HEK293 (cell line): ENCODE results near the gene PARP6.

Experiments used
- CTCF ChIA-PET: fragments of 350-600 bp; formaldehyde crosslinking; extraction: SDS; loops from one replicate; lab custom pipeline; 2021; ENCODE audit warnings: antibody characterized with exemption; lab: Yijun Ruan, JAX
- POLR2A ChIA-PET: fragments of 300-600 bp; formaldehyde crosslinking; extraction: SDS; loops from one replicate; lab custom pipeline; 2020; ENCODE audit warnings: antibody characterized with exemption, inconsistent platforms; lab: Yijun Ruan, JAX
- H3K27ac ChIP-seq: fragments of 200-500 bp; sonication (Bioruptor generic); 2 replicates; pipeline ENCODE4 v1.5.1; 2014; ENCODE audit warnings: low read depth, low read length, control low read depth, inconsistent platforms; ENCODE audit errors: extremely low read depth
- H3K36me3 ChIP-seq, 2 experiments: fragments of 200-500 bp in 1 of 2; sonication (Bioruptor generic) in 1 of 2; 1 replicate in 1 of 2; 2 replicates in 1 of 2; pipeline ENCODE4 v1.5.1; 2014 to 2017; ENCODE audit warnings: inconsistent platforms in 2 of 2, low read length in 2 of 2; ENCODE audit not compliant: control insufficient read depth in 2 of 2, insufficient read depth in 1 of 2
- H3K4me1 ChIP-seq: fragments of 200-500 bp; sonication (Bioruptor generic); 2 replicates; pipeline ENCODE4 v1.5.1; 2014; ENCODE audit warnings: mild to moderate bottlenecking, low read length, inconsistent platforms; ENCODE audit not compliant: control insufficient read depth, insufficient read depth
- H3K4me3 ChIP-seq: 2 replicates; pipeline ENCODE4 v1.5.1; 2011; ENCODE audit warnings: low read depth, mild to moderate bottlenecking, control low read depth, low read length, moderate library complexity
- H3K9me3 ChIP-seq: fragments of 200-500 bp; sonication (Bioruptor generic); 2 replicates; pipeline ENCODE4 v1.5.1; 2014; ENCODE audit warnings: low read depth, low read length, inconsistent platforms; ENCODE audit not compliant: control insufficient read depth, insufficient read depth
- BCL11B ChIP-seq: fragments of 450-650 bp; formaldehyde crosslinking; IDR thresholded peaks from 2 replicates; pipeline ENCODE4 v1.5.1; 2016; ENCODE audit warnings: low read depth, missing biosample characterization, missing genetic modification characterization
- KLF16 ChIP-seq: fragments of 450-650 bp; formaldehyde crosslinking; IDR thresholded peaks from 2 replicates; pipeline ENCODE4 v1.5.1; 2017; ENCODE audit warnings: missing biosample characterization, missing genetic modification characterization
- MYNN ChIP-seq: fragments of 450-650 bp; formaldehyde crosslinking; IDR thresholded peaks from 2 replicates; pipeline ENCODE4 v1.5.1; 2016; ENCODE audit warnings: missing biosample characterization, missing genetic modification characterization, borderline replicate concordance
- ZFP3 ChIP-seq: fragments of 450-650 bp; formaldehyde crosslinking; IDR thresholded peaks from 2 replicates; pipeline ENCODE4 v1.5.1; 2016; ENCODE audit warnings: low read depth, missing biosample characterization, missing genetic modification characterization
- ZNF10 ChIP-seq: fragments of 450-650 bp; formaldehyde crosslinking; IDR thresholded peaks from 2 replicates; pipeline ENCODE4 v1.5.1; 2017; ENCODE audit warnings: missing biosample characterization, missing genetic modification characterization
- ZNF174 ChIP-seq: fragments of 450-650 bp; formaldehyde crosslinking; IDR thresholded peaks from 2 replicates; pipeline ENCODE4 v1.5.0; 2017; ENCODE audit warnings: missing biosample characterization, mild to moderate bottlenecking, missing genetic modification characterization
- ZNF416 ChIP-seq: fragments of 450-650 bp; formaldehyde crosslinking; IDR thresholded peaks from 2 replicates; pipeline ENCODE4 v1.5.1; 2016; ENCODE audit warnings: missing biosample characterization, missing genetic modification characterization
- ZNF571 ChIP-seq: fragments of 450-650 bp; formaldehyde crosslinking; IDR thresholded peaks from 2 replicates; pipeline ENCODE4 v1.5.0; 2017; ENCODE audit warnings: missing biosample characterization, missing genetic modification characterization
- ZNF664 ChIP-seq: fragments of 450-650 bp; formaldehyde crosslinking; IDR thresholded peaks from 2 replicates; pipeline ENCODE4 v1.5.1; 2016; ENCODE audit warnings: missing biosample characterization, missing genetic modification characterization
- ZNF747 ChIP-seq: fragments of 450-650 bp; formaldehyde crosslinking; IDR thresholded peaks from 2 replicates; pipeline ENCODE4 v1.5.1; 2016; ENCODE audit warnings: missing biosample characterization, missing genetic modification characterization
- ZNF785 ChIP-seq: fragments of 450-650 bp; formaldehyde crosslinking; IDR thresholded peaks from 2 replicates; pipeline ENCODE4 v1.5.1; 2016; ENCODE audit warnings: missing biosample characterization, missing genetic modification characterization
- ZNF791 ChIP-seq: fragments of 450-650 bp; formaldehyde crosslinking; IDR thresholded peaks from 2 replicates; pipeline ENCODE4 v1.5.1; 2016; ENCODE audit warnings: missing biosample characterization, missing genetic modification characterization
- ZXDB ChIP-seq: fragments of 450-650 bp; formaldehyde crosslinking; IDR thresholded peaks from 2 replicates; pipeline ENCODE4 v1.5.1; 2016; ENCODE audit warnings: missing biosample characterization, missing genetic modification characterization
- TF ChIP-seq, protein P1 (sequence below): fragments of 450-650 bp; formaldehyde crosslinking; conservative IDR thresholded peaks from 2 replicates; pipeline ENCODE4 v1.5.1; 2016; ENCODE audit warnings: low read depth, missing biosample characterization, missing genetic modification characterization
- TF ChIP-seq, protein P2 (sequence below): fragments of 450-650 bp; formaldehyde crosslinking; conservative IDR thresholded peaks from 2 replicates; pipeline ENCODE4 v1.5.1; 2016; ENCODE audit warnings: low read depth, missing biosample characterization, missing genetic modification characterization
- TF ChIP-seq, protein P3 (sequence below): fragments of 450-650 bp; formaldehyde crosslinking; IDR thresholded peaks from 2 replicates; pipeline ENCODE4 v1.5.1; 2017; ENCODE audit warnings: missing biosample characterization, missing genetic modification characterization
- TF ChIP-seq, protein P4 (sequence below): fragments of 450-650 bp; formaldehyde crosslinking; IDR thresholded peaks from 2 replicates; pipeline ENCODE4 v1.5.1; 2016; ENCODE audit warnings: missing biosample characterization, missing genetic modification characterization
- TF ChIP-seq, protein P5 (sequence below): fragments of 450-650 bp; formaldehyde crosslinking; IDR thresholded peaks from 2 replicates; pipeline ENCODE4 v1.5.1; 2017; ENCODE audit warnings: missing biosample characterization, missing genetic modification characterization
- TF ChIP-seq, protein P6 (sequence below): fragments of 450-650 bp; formaldehyde crosslinking; IDR thresholded peaks from 2 replicates; pipeline ENCODE4 v1.5.1; 2016; ENCODE audit warnings: missing biosample characterization, missing genetic modification characterization

Gene PARP6

DNA sequence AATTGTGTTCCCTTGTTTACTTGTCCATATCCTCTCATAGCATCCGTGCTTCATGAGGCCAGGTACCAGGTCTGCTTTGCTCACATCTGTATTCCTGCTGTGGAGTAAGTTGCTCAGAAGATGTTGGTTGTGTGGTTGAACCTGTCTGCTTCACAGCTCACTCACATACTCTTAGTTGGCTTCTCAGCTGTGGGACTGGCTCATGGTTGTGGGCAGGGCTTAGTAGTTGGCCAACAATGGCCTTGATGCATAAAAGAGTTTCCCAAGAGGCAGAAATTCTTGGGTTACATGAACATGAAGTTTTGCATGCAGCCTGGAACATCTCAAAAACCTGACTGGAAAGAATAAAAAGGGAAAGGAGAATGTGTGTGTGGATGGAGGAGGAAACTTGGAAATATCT is 30.6 kb upstream of the PARP6 start (continued):
- TF ChIP-seq, protein P1, sequence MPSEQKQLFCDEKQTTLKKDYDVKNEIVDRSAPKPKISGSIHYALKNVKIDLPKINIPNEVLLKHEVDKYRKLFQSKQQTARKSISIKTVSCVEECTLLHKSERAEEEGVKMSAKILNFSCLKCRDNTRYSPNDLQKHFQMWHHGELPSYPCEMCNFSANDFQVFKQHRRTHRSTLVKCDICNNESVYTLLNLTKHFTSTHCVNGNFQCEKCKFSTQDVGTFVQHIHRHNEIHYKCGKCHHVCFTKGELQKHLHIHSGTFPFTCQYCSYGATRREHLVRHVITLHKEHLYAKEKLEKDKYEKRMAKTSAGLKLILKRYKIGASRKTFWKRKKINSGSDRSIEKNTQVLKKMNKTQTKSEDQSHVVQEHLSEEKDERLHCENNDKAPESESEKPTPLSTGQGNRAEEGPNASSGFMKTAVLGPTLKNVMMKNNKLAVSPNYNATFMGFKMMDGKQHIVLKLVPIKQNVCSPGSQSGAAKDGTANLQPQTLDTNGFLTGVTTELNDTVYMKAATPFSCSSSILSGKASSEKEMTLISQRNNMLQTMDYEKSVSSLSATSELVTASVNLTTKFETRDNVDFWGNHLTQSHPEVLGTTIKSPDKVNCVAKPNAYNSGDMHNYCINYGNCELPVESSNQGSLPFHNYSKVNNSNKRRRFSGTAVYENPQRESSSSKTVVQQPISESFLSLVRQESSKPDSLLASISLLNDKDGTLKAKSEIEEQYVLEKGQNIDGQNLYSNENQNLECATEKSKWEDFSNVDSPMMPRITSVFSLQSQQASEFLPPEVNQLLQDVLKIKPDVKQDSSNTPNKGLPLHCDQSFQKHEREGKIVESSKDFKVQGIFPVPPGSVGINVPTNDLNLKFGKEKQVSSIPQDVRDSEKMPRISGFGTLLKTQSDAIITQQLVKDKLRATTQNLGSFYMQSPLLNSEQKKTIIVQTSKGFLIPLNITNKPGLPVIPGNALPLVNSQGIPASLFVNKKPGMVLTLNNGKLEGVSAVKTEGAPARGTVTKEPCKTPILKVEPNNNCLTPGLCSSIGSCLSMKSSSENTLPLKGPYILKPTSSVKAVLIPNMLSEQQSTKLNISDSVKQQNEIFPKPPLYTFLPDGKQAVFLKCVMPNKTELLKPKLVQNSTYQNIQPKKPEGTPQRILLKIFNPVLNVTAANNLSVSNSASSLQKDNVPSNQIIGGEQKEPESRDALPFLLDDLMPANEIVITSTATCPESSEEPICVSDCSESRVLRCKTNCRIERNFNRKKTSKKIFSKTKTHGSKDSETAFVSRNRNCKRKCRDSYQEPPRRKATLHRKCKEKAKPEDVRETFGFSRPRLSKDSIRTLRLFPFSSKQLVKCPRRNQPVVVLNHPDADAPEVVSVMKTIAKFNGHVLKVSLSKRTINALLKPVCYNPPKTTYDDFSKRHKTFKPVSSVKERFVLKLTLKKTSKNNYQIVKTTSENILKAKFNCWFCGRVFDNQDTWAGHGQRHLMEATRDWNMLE = no peak
- TF ChIP-seq ZNF747 (tag by site-specific recombination) = no peak
- TF ChIP-seq ZXDB (tag by site-specific recombination) = no peak
- TF ChIP-seq, protein P2, sequence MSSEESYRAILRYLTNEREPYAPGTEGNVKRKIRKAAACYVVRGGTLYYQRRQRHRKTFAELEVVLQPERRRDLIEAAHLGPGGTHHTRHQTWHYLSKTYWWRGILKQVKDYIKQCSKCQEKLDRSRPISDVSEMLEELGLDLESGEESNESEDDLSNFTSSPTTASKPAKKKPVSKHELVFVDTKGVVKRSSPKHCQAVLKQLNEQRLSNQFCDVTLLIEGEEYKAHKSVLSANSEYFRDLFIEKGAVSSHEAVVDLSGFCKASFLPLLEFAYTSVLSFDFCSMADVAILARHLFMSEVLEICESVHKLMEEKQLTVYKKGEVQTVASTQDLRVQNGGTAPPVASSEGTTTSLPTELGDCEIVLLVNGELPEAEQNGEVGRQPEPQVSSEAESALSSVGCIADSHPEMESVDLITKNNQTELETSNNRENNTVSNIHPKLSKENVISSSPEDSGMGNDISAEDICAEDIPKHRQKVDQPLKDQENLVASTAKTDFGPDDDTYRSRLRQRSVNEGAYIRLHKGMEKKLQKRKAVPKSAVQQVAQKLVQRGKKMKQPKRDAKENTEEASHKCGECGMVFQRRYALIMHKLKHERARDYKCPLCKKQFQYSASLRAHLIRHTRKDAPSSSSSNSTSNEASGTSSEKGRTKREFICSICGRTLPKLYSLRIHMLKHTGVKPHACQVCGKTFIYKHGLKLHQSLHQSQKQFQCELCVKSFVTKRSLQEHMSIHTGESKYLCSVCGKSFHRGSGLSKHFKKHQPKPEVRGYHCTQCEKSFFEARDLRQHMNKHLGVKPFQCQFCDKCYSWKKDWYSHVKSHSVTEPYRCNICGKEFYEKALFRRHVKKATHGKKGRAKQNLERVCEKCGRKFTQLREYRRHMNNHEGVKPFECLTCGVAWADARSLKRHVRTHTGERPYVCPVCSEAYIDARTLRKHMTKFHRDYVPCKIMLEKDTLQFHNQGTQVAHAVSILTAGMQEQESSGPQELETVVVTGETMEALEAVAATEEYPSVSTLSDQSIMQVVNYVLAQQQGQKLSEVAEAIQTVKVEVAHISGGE = no peak
- no peak for TF ChIP-seq ZNF416
- TF ChIP-seq BCL11B = no peak
- TF ChIP-seq, protein P3, sequence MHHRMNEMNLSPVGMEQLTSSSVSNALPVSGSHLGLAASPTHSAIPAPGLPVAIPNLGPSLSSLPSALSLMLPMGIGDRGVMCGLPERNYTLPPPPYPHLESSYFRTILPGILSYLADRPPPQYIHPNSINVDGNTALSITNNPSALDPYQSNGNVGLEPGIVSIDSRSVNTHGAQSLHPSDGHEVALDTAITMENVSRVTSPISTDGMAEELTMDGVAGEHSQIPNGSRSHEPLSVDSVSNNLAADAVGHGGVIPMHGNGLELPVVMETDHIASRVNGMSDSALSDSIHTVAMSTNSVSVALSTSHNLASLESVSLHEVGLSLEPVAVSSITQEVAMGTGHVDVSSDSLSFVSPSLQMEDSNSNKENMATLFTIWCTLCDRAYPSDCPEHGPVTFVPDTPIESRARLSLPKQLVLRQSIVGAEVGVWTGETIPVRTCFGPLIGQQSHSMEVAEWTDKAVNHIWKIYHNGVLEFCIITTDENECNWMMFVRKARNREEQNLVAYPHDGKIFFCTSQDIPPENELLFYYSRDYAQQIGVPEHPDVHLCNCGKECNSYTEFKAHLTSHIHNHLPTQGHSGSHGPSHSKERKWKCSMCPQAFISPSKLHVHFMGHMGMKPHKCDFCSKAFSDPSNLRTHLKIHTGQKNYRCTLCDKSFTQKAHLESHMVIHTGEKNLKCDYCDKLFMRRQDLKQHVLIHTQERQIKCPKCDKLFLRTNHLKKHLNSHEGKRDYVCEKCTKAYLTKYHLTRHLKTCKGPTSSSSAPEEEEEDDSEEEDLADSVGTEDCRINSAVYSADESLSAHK (tag by site-specific recombination) = no peak
- no peak for TF ChIP-seq MYNN
- no peak for TF ChIP-seq ZNF785
- TF ChIP-seq ZNF791 (tag by site-specific recombination) = no peak
- TF ChIP-seq, protein P4, sequence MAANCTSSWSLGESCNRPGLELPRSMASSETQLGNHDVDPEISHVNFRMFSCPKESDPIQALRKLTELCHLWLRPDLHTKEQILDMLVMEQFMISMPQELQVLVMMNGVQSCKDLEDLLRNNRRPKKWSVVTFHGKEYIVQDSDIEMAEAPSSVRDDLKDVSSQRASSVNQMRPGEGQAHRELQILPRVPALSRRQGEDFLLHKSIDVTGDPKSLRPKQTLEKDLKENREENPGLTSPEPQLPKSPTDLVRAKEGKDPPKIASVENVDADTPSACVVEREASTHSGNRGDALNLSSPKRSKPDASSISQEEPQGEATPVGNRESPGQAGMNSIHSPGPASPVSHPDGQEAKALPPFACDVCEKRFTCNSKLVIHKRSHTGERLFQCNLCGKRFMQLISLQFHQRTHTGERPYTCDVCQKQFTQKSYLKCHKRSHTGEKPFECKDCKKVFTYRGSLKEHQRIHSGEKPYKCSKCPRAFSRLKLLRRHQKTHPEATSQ (tag by site-specific recombination) = no peak
- TF ChIP-seq ZNF174 (tag by site-specific recombination) = no peak

DNA sequence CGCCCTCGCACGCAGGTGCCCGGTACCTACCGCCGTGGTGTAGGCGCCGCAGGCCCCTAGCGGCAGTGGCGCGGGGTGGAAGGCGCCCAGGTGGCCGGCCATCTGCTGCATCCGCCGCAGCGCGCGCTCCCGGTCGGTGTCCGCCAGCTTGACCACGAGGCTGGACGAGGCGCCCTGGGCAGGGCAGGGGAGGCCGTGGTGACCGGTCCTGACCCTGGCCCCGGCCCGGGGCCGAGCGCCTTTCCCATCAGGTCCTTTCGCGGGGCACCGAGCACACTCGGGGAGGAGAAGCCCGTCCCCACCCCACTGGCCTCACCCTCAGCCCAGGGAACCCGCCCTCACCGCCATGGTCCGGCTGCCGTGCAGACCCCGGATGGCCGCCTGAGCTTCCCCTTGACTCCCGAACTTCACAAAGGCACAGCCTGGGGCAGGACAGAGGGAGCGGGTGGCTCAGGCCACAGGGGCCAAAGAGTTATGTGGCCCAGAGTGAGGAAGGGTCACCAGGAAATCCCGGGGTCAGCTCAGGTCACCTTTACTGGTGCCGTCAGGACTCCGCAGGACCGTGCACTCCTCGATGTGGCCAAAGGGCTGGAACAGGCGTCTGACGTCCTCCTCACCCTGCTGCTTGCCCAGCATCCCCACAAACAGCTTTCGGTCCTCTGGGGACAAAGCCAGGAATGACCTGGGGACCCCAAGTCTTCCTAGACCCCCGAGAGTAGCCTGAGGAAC is 17.4 kb upstream of the PARP6 start:
- H3K4me3 ChIP-seq = no peak overlapping the region
- H3K9me3 ChIP-seq = no peaks in the 10 kb centered on the region
- CTCF ChIA-PET = interaction anchor here (0.5 to 1.8 kb wide), 3 partner anchors 16 to 63 kb away, joined by 3 to 5 read pairs (median 4); no protein-coding TSS in a partner anchor
- POLR2A ChIA-PET = no interaction called here
- H3K27ac ChIP-seq = no peak overlapping the region
- no peaks in the 10 kb centered on the region for H3K4me1 ChIP-seq
- H3K36me3 ChIP-seq = no peaks in the 10 kb centered on the region
- no peak for TF ChIP-seq ZNF664
- TF ChIP-seq ZNF10 (tag by site-specific recombination) = no peak
- TF ChIP-seq ZNF571 (tag by site-specific recombination) = no peak
- TF ChIP-seq, protein P5, sequence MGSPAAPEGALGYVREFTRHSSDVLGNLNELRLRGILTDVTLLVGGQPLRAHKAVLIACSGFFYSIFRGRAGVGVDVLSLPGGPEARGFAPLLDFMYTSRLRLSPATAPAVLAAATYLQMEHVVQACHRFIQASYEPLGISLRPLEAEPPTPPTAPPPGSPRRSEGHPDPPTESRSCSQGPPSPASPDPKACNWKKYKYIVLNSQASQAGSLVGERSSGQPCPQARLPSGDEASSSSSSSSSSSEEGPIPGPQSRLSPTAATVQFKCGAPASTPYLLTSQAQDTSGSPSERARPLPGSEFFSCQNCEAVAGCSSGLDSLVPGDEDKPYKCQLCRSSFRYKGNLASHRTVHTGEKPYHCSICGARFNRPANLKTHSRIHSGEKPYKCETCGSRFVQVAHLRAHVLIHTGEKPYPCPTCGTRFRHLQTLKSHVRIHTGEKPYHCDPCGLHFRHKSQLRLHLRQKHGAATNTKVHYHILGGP (tag by site-specific recombination) = no peak
- TF ChIP-seq ZFP3 = no peak
- no peak for TF ChIP-seq KLF16 (tag by site-specific recombination)
- TF ChIP-seq, protein P6, sequence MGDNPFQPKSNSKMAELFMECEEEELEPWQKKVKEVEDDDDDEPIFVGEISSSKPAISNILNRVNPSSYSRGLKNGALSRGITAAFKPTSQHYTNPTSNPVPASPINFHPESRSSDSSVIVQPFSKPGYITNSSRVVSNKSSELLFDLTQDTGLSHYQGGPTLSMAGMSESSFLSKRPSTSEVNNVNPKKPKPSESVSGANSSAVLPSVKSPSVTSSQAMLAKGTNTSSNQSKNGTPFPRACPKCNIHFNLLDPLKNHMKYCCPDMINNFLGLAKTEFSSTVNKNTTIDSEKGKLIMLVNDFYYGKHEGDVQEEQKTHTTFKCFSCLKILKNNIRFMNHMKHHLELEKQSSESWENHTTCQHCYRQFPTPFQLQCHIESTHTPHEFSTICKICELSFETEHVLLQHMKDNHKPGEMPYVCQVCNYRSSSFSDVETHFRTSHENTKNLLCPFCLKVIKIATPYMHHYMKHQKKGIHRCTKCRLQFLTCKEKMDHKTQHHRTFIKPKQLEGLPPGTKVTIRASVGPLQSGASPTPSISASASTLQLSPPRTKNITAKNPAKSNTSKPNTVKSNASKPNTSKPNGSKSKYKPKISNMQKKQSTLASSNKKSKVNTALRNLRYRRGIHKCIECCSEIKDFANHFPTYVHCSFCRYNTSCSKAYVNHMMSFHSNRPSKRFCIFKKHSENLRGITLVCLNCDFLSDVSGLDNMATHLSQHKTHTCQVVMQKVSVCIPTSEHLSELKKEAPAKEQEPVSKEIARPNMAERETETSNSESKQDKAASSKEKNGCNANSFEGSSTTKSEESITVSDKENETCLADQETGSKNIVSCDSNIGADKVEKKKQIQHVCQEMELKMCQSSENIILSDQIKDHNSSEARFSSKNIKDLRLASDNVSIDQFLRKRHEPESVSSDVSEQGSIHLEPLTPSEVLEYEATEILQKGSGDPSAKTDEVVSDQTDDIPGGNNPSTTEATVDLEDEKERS (tag by site-specific recombination) = no peak
